OCI-LY7 (cell line): ENCODE measurements around the gene TAGLN2. TPM values are rescaled to one million over a fixed set of nuclear protein-coding genes. Genes with fewer than 3 reads are reported as not detected.

Source experiments
- BruUV-seq: library from RNA; stranded (reverse); fragments of 400-500 nt; replicated peaks from 2 replicates; lab custom pipeline; 2021; lab: Mats Ljungman, UMichigan
- CTCF ChIA-PET: fragments of 300-600 bp; sonication (Branson Sonifier 250); formaldehyde crosslinking; loops from one replicate; lab custom pipeline; 2022; ENCODE audit warnings: antibody characterized with exemption; ENCODE audit not compliant: unreplicated experiment; lab: Charles Lee
- POLR2A ChIA-PET: fragments of 300-600 bp; sonication (Branson Sonifier 250); formaldehyde crosslinking; loops from one replicate; lab custom pipeline; 2022; ENCODE audit warnings: antibody characterized with exemption; lab: Charles Lee
- DNase-seq: peaks from one replicate; pipeline ENCODE4 v3.0.0-alpha.2; 2015; ENCODE audit warnings: low spot score
- H2AFZ ChIP-seq: fragments of 200-600 bp; sonication (generic), shearing (Covaris generic); 2 replicates; pipeline ENCODE4 v1.6.1; 2014; ENCODE audit warnings: mild to moderate bottlenecking, antibody characterized with exemption, low read length, moderate library complexity
- H3K27ac ChIP-seq: fragments of 200-600 bp; sonication (generic); 2 replicates; pipeline ENCODE4 v1.5.1; 2014; ENCODE audit warnings: mixed run types, low read depth, mild to moderate bottlenecking, moderate library complexity, low read length, inconsistent platforms; ENCODE audit not compliant: poor library complexity, severe bottlenecking
- H3K36me3 ChIP-seq: fragments of 200-600 bp; sonication (generic); 2 replicates; pipeline ENCODE4 v1.6.1; 2014; ENCODE audit warnings: mild to moderate bottlenecking, antibody characterized with exemption, low read length, moderate library complexity, mixed read lengths; ENCODE audit not compliant: insufficient read depth
- H3K4me1 ChIP-seq: fragments of 200-600 bp; sonication (generic); 2 replicates; pipeline ENCODE4 v1.5.1; 2014; ENCODE audit warnings: mild to moderate bottlenecking, low read length; ENCODE audit not compliant: insufficient read depth, poor library complexity, severe bottlenecking
- H3K4me2 ChIP-seq: fragments of 200-600 bp; sonication (generic); 2 replicates; pipeline ENCODE4 v1.6.1; 2014; ENCODE audit warnings: mild to moderate bottlenecking, low read length
- H3K4me3 ChIP-seq: fragments of 200-600 bp; sonication (generic); 2 replicates; pipeline ENCODE4 v1.5.1; 2014; ENCODE audit warnings: mild to moderate bottlenecking, low read depth, low read length; ENCODE audit not compliant: poor library complexity, severe bottlenecking
- H3K79me2 ChIP-seq: fragments of 200-600 bp; sonication (generic); 2 replicates; pipeline ENCODE4 v1.6.1; 2016; ENCODE audit warnings: low read depth, mild to moderate bottlenecking, low read length, moderate library complexity, mixed read lengths; ENCODE audit not compliant: insufficient read depth
- H3K9me2 ChIP-seq: fragments of 200-600 bp; sonication (generic); 2 replicates; pipeline ENCODE4 v1.6.1; 2016; ENCODE audit warnings: mild to moderate bottlenecking, low read length, mixed read lengths; ENCODE audit not compliant: insufficient read depth
- H3K9me3 ChIP-seq: fragments of 200-600 bp; sonication (generic); 2 replicates; pipeline ENCODE4 v1.6.1; 2014; ENCODE audit warnings: mild to moderate bottlenecking, mixed run types, low read length, mixed read lengths
- H4K20me1 ChIP-seq: fragments of 200-600 bp; sonication (generic); 2 replicates; pipeline ENCODE4 v1.6.1; 2014; ENCODE audit warnings: mild to moderate bottlenecking, antibody characterized with exemption, low read length, moderate library complexity, mixed read lengths; ENCODE audit not compliant: insufficient read depth
- CTCF ChIP-seq: fragments of 200-600 bp; sonication (generic); conservative IDR thresholded peaks from 2 replicates; pipeline ENCODE4 v1.5.1; 2014; ENCODE audit warnings: mild to moderate bottlenecking, antibody characterized with exemption, low read length, moderate library complexity, mixed read lengths
- EZH2phosphoT487 ChIP-seq: fragments of 200-600 bp; sonication (generic); IDR thresholded peaks from 2 replicates; pipeline ENCODE4 v1.6.1; 2018; ENCODE audit warnings: low read depth, borderline replicate concordance, mild to moderate bottlenecking, mixed run types, antibody characterized with exemption, low read length, moderate library complexity, mixed read lengths
- intact Hi-C: fragments of 100-400 bp; cut with micrococcal nuclease; formaldehyde crosslinking; loops from one replicate; pipeline ENCODE4 v1.10.0; 2022; ENCODE audit not compliant: unreplicated experiment
- total RNA-seq, 2 experiments: library from RNA; depleted of rRNA in 1 of 2; stranded (reverse); fragments of >200 nt in 1 of 2; shearing (Covaris generic) in 1 of 2; gene quantifications; 2 replicates each; pipeline ENCODE4 v1.2.3, GENCODE V29; 2014 to 2022

Gene TAGLN2
- total RNA-seq, 2 experiments from 2014 or later: 193 to 215 TPM

- no TSS peak for BruUV-seq
- H3K9me2 ChIP-seq: no peaks in the 10 kb centered on the region
- no peak overlapping the region for H3K4me2 ChIP-seq
- H3K4me3 ChIP-seq: no peak overlapping the region
- H2AFZ ChIP-seq: no peak overlapping the region
- no peak for TF ChIP-seq EZH2phosphoT487
- POLR2A ChIA-PET: no interaction called here
- H3K4me1 ChIP-seq: no peaks in the 10 kb centered on the region
- no peak overlapping the region for H3K27ac ChIP-seq
- no peaks in the 10 kb centered on the region for H4K20me1 ChIP-seq
- no peaks in the 10 kb centered on the region for H3K9me3 ChIP-seq
- no peaks in the 10 kb centered on the region for H3K79me2 ChIP-seq
- no peaks in the 10 kb centered on the region for H3K36me3 ChIP-seq
- CTCF ChIA-PET: no interaction called here
- intact Hi-C loops: no loop called here
- DNase-seq: no peak
Measured at GRCh38 chr1:159962176-159962575, 36.9 kb upstream of the TAGLN2 start.

- H3K4me3 ChIP-seq: no peak overlapping the region
- TF ChIP-seq CTCF (no peak), EZH2phosphoT487 (no peak)
- H3K9me3 ChIP-seq: no peaks in the 10 kb centered on the region
- ChIA-PET CTCF (no interaction called here), POLR2A (no interaction called here)
- H3K36me3 ChIP-seq: no peaks in the 10 kb centered on the region
- no peaks in the 10 kb centered on the region for H3K9me2 ChIP-seq
- intact Hi-C loops: no loop called here
- no peak overlapping the region for H3K27ac ChIP-seq
- no peak overlapping the region for H3K4me2 ChIP-seq
- no peaks in the 10 kb centered on the region for H3K4me1 ChIP-seq
- no peaks in the 10 kb centered on the region for H3K79me2 ChIP-seq
- no peak for DNase-seq
- no peaks in the 10 kb centered on the region for H4K20me1 ChIP-seq
- no TSS peak for BruUV-seq
- H2AFZ ChIP-seq: no peak overlapping the region
Measured at GRCh38 chr1:159961636-159962035, 36.3 kb upstream of the TAGLN2 start.

GRCh38 chr1:159960721-159961381 is 35.5 kb upstream of the TAGLN2 start:
- Histone ChIP-seq H3K9me3 (no peaks in the 10 kb centered on the region), H3K27ac (no peak overlapping the region), H3K79me2 (no peaks in the 10 kb centered on the region), H3K4me3 (no peak overlapping the region), H3K36me3 (no peaks in the 10 kb centered on the region), H3K4me1 (no peaks in the 10 kb centered on the region), H4K20me1 (no peaks in the 10 kb centered on the region), H3K4me2 (no peak overlapping the region), H3K9me2 (no peaks in the 10 kb centered on the region), H2AFZ (no peak overlapping the region)
- POLR2A ChIA-PET: interaction anchor here (0.7 kb wide), 1 partner anchor 16 kb away, joined by 4 read pairs; no protein-coding TSS in a partner anchor
- intact Hi-C loops: no loop called here
- TF ChIP-seq EZH2phosphoT487 (no peak), CTCF (no peak)
- CTCF ChIA-PET: no interaction called here
- BruUV-seq: no TSS peak
- no peak for DNase-seq
